HepG2 (cell line): ENCODE data around the gene TTC23L. TPM values are rescaled to one million over a fixed set of nuclear protein-coding genes. Genes with fewer than 3 reads are reported as not detected.

Experiments
- ATAC-seq: fragments of 200-7000 bp; cut with Tn5 transposase; 3 replicates; pipeline ENCODE4 v1.9.1; 2020; ENCODE audit warnings: mild to moderate bottlenecking, moderate library complexity
- BruUV-seq: library from RNA; stranded (reverse); fragments of 400-500 nt; replicated peaks from 2 replicates; lab custom pipeline; 2021; lab: Mats Ljungman, UMichigan
- CTCF ChIA-PET: fragments of 300-600 bp; formaldehyde crosslinking; extraction: SDS; loops from one replicate; lab custom pipeline; 2021; ENCODE audit warnings: low total read pairs, inconsistent platforms, low intra/inter-chr PET ratio; lab: Yijun Ruan, JAX
- POLR2A ChIA-PET: fragments of 350-600 bp; sonication (Branson Sonifier 250); formaldehyde crosslinking; loops from one replicate; lab custom pipeline; 2020; ENCODE audit warnings: antibody characterized with exemption, inconsistent platforms; lab: Yijun Ruan, JAX
- DNase-seq: peaks from one replicate; pipeline ENCODE4 v3.0.0-alpha.2; 2015; ENCODE audit warnings: low spot score
- FAIRE-seq: peaks from 3 replicates; lab custom pipeline; 2011; peaks lifted over from hg19 to GRCh38; lab: Jason Lieb, UNC
- H2AFZ ChIP-seq: one replicate; pipeline ENCODE4 v1.6.1; 2011; ENCODE audit warnings: low read length, inconsistent platforms
- H3K27ac ChIP-seq: fragments of 300-600 bp; 3 replicates; pipeline ENCODE4 v1.8.0; 2011; ENCODE audit warnings: mixed run types, mild to moderate bottlenecking, mixed read lengths, low read length, inconsistent platforms; ENCODE audit not compliant: insufficient read depth; ENCODE audit errors: extremely low read length
- H3K27me3 ChIP-seq, 2 experiments: fragments of 200-600 bp in 1 of 2; 2 replicates in 1 of 2; 3 replicates in 1 of 2; pipeline versions ENCODE4 v1.6.0 to v1.8.0; 2011; ENCODE audit warnings: low read length in 2 of 2, mild to moderate bottlenecking in 2 of 2, moderate library complexity in 2 of 2, inconsistent platforms in 1 of 2; ENCODE audit not compliant: insufficient read depth in 2 of 2, control insufficient read depth in 1 of 2
- H3K36me3 ChIP-seq, 2 experiments: fragments of 200-600 bp in 1 of 2; replicated peaks in 1 of 2; 2 replicates in 1 of 2; 3 replicates in 1 of 2; pipeline versions ENCODE4 v1.5.1 to v1.8.0; 2011; ENCODE audit warnings: low read length in 2 of 2, inconsistent platforms in 1 of 2; ENCODE audit not compliant: insufficient read depth in 2 of 2, control insufficient read depth in 1 of 2
- H3K4me1 ChIP-seq: 2 replicates; pipeline ENCODE4 v1.5.1; 2012; ENCODE audit warnings: low read length, inconsistent platforms; ENCODE audit not compliant: insufficient read depth
- H3K4me2 ChIP-seq: 2 replicates; pipeline ENCODE4 v1.6.0; 2011; ENCODE audit warnings: low read depth, low read length, inconsistent platforms
- H3K4me3 ChIP-seq, 3 experiments: fragments of 200-600 bp in 1 of 3; sonication (generic), shearing (Covaris generic) in 1 of 3; replicated peaks in 1 of 3; 2 replicates each; pipeline ENCODE4 v1.5.1; 2011 to 2016; ENCODE audit warnings: low read length in 3 of 3, inconsistent platforms in 2 of 3, low read depth in 2 of 3, mild to moderate bottlenecking in 2 of 3, control low read depth in 1 of 3, mixed read lengths in 1 of 3; ENCODE audit not compliant: insufficient read depth in 1 of 3
- H3K79me2 ChIP-seq: one replicate; pipeline ENCODE4 v1.6.1; 2011; ENCODE audit warnings: low read length, inconsistent platforms; ENCODE audit not compliant: insufficient read depth
- H3K9ac ChIP-seq: 2 replicates; pipeline ENCODE4 v1.6.0; 2011; ENCODE audit warnings: mild to moderate bottlenecking, low read depth, low read length, inconsistent platforms; ENCODE audit not compliant: insufficient read depth
- H3K9me3 ChIP-seq: 2 replicates; pipeline ENCODE4 v1.5.1; 2012; ENCODE audit warnings: mild to moderate bottlenecking, low read length
- H4K20me1 ChIP-seq: 2 replicates; pipeline ENCODE4 v1.6.0; 2011; ENCODE audit warnings: inconsistent platforms, mild to moderate bottlenecking, low read length, moderate library complexity; ENCODE audit not compliant: insufficient read depth
- AKAP8 ChIP-seq: sonication (generic); formaldehyde crosslinking; IDR thresholded peaks from 2 replicates; pipeline ENCODE4 v1.5.1; 2020; ENCODE audit warnings: mild to moderate bottlenecking, missing genetic modification reagents
- BCL6 ChIP-seq: IDR thresholded peaks from 2 replicates; pipeline ENCODE4 v1.6.1; 2016; ENCODE audit warnings: missing genetic modification reagents, missing compliant biosample characterization
- GATA4 ChIP-seq: sonication (generic); IDR thresholded peaks from 2 replicates; pipeline ENCODE4 v1.6.1; 2016; ENCODE audit warnings: antibody characterized with exemption, low read depth, borderline replicate concordance
- GATAD1 ChIP-seq: IDR thresholded peaks from 2 replicates; pipeline ENCODE4 v1.6.1; 2016; ENCODE audit warnings: missing genetic modification reagents, missing compliant biosample characterization
- MTF2 ChIP-seq: sonication (generic); formaldehyde crosslinking; IDR thresholded peaks from 2 replicates; pipeline ENCODE4 v1.5.0; 2020; ENCODE audit warnings: missing genetic modification reagents, borderline replicate concordance
- NPAS2 ChIP-seq: sonication (generic); formaldehyde crosslinking; IDR thresholded peaks from 2 replicates; pipeline ENCODE4 v1.8.0; 2022; ENCODE audit warnings: mild to moderate bottlenecking, missing genetic modification reagents, borderline replicate concordance
- REPIN1 ChIP-seq: sonication (generic); formaldehyde crosslinking; IDR thresholded peaks from 2 replicates; pipeline ENCODE4 v1.8.0; 2022; ENCODE audit warnings: missing genetic modification reagents, low read depth, mild to moderate bottlenecking, borderline replicate concordance
- SETDB1 ChIP-seq: sonication (generic); formaldehyde crosslinking; IDR thresholded peaks from 2 replicates; pipeline ENCODE4 v1.5.1; 2020; ENCODE audit warnings: missing genetic modification reagents, mild to moderate bottlenecking, borderline replicate concordance
- SKI ChIP-seq: fragments of 450-650 bp; IDR thresholded peaks from one replicate; pipeline ENCODE4 v1.6.1; 2018; ENCODE audit warnings: mild to moderate bottlenecking; ENCODE audit not compliant: partially characterized antibody
- SP5 ChIP-seq: IDR thresholded peaks from 2 replicates; pipeline ENCODE4 v1.6.1; 2016; ENCODE audit warnings: low read depth, borderline replicate concordance
- TARDBP ChIP-seq: sonication (generic); formaldehyde crosslinking; IDR thresholded peaks from 2 replicates; pipeline ENCODE4 v1.8.0; 2022; ENCODE audit warnings: mild to moderate bottlenecking, missing genetic modification reagents
- U2AF1 ChIP-seq: fragments of 200-400 bp; formaldehyde crosslinking; optimal IDR thresholded peaks from 2 replicates; pipeline ENCODE3; 2017; ENCODE audit warnings: mild to moderate bottlenecking, low read depth, low read length
- ZKSCAN1 ChIP-seq: fragments of 150-350 bp; IDR thresholded peaks from 2 replicates; pipeline ENCODE4 v1.6.1; 2014; ENCODE audit warnings: low read length
- ZNF274 ChIP-seq: sonication (generic); formaldehyde crosslinking; IDR thresholded peaks from 2 replicates; pipeline ENCODE4 v1.5.1; 2020; ENCODE audit warnings: mild to moderate bottlenecking, missing genetic modification reagents
- ZNF331 ChIP-seq: sonication (generic); formaldehyde crosslinking; IDR thresholded peaks from 2 replicates; pipeline ENCODE4 v1.4.0; 2020; ENCODE audit warnings: missing genetic modification reagents
- ZNF513 ChIP-seq: sonication (generic); formaldehyde crosslinking; conservative IDR thresholded peaks from 2 replicates; pipeline ENCODE4 v1.5.0; 2020; ENCODE audit warnings: missing genetic modification reagents
- ZNF619 ChIP-seq: sonication (generic); formaldehyde crosslinking; IDR thresholded peaks from 2 replicates; pipeline ENCODE4 v1.4.0; 2020; ENCODE audit warnings: mild to moderate bottlenecking, missing genetic modification reagents
- ZNF678 ChIP-seq: sonication (generic); formaldehyde crosslinking; IDR thresholded peaks from 2 replicates; pipeline ENCODE4 v1.4.0; 2020; ENCODE audit warnings: mild to moderate bottlenecking, missing genetic modification reagents
- ZNF761 ChIP-seq: sonication (generic); formaldehyde crosslinking; conservative IDR thresholded peaks from 2 replicates; pipeline ENCODE4 v1.4.0; 2020; ENCODE audit warnings: mild to moderate bottlenecking, missing genetic modification reagents
- ZSCAN31 ChIP-seq: sonication (generic); formaldehyde crosslinking; IDR thresholded peaks from 2 replicates; pipeline ENCODE4 v1.5.0; 2020; ENCODE audit warnings: low read depth, mild to moderate bottlenecking, missing genetic modification reagents
- WGBS: methylation state at CpG from one replicate; pipeline ENCODE4 v1.1.6; 2017; ENCODE audit warnings: low lambda C conversion rate; 5-methylcytosine and 5-hydroxymethylcytosine counted together
- in situ Hi-C: cut with HindIII; loops from 2 replicates; pipeline ENCODE4 v1.10.0; 2017; ENCODE audit warnings: low pct_unique_long_range_greater_than_20kb; ENCODE audit not compliant: extremely low pct_ligation_motif_present
- intact Hi-C: fragments of 100-400 bp; cut with micrococcal nuclease; formaldehyde crosslinking; loops from one replicate; pipeline ENCODE4 v1.10.0; 2022; ENCODE audit not compliant: unreplicated experiment
- polyA plus RNA-seq, 8 experiments: library from polyadenylated mRNA; depleted of rRNA in 3 of 8; stranded (reverse) in 7 of 8; unstranded in 1 of 8; fragments of >200 nt; fragmentation: Illumina TruSeq in 4 of 8; extraction: Trizol in 4 of 8; gene quantifications; 2 replicates each; pipeline versions ENCODE4 v1.2.1 to v1.2.3, GENCODE V29; 2011 to 2016; ENCODE audit warnings: low read depth in 4 of 8, missing spikeins in 1 of 8, mixed read lengths in 1 of 8; ENCODE audit not compliant: insufficient read depth in 1 of 8
- total RNA-seq, 5 experiments: library from RNA; depleted of rRNA; stranded (reverse); fragments of >200 nt; fragmentation: Illumina TruSeq; extraction: Trizol; gene quantifications; 2 replicates each; pipeline ENCODE4 v1.2.3, GENCODE V29; 2016; ENCODE audit warnings: low read depth in 1 of 5
- TF ChIP-seq, protein P1 (sequence below): sonication (generic); formaldehyde crosslinking; IDR thresholded peaks from 2 replicates; pipeline ENCODE4 v1.5.1; 2020; ENCODE audit warnings: missing genetic modification reagents, mild to moderate bottlenecking, borderline replicate concordance

Gene TTC23L
- total and polyA plus RNA-seq, 2 of the 13 experiments (the other 11 are each of a cell fraction or from before 2014, with no cell fraction given) = 0.37 to 1.4 TPM

DNA sequence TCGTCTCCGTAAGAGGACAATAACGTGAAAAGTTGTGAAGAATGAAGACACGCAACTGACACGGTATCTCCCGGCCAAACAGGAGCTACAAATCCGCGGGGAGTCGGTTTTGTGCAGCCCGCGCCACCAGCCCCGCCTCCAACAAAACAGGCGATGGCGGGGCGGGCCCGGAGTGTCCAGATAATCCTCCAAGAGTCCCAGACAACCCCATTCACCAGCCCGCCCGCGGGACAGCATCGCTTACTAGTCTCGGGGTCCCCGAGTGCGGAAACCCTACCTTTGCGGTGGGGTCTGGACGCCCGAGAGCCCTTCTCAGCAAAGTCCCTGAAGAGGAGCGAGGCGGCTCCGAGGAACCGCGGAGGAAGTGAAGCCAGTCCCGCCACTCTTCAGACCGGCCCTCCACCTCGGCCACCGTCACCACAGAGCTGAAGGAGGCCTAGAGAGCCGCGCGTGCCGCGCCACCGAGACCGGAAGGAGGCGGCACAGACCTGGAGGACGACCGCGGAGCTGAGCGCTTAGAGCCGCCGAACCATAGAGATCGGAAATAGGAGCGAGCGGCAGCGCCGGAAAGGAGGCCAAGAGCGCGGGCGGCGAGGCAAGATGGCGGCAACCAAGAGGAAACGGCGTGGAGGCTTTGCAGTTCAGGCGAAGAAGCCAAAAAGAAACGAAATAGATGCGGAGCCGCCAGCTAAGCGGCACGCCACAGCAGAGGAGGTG, 76.3 kb downstream of the TTC23L start, which contains the start of the genes BRIX1 and RAD1:
Gene BRIX1 (plus strand): TSS at position 573 of the 717 bp plus-strand sequence. CDS start 28 bp downstream, at position 601.
Gene RAD1 (minus strand): TSS at position 366 of the 717 bp plus-strand sequence. CDS start 612 bp downstream, outside the sequence.
- peak within 1 kb of the TSS; percentile 83 to 99 (median 95) for H3K4me3 ChIP-seq
- FAIRE-seq = peak; percentile 55
- H3K9me3 ChIP-seq = no peaks in the 10 kb centered on the region
- BruUV-seq = no TSS peak
- peaks cover 4 to 28% of the 10 kb centered on the region in 2 experiments; a peak in 4 of 5 replicates for H3K36me3 ChIP-seq
- POLR2A ChIA-PET = interaction anchor here (0.7 to 5.4 kb wide), 15 partner anchors 9 to 449 kb away, joined by 3 to 92 read pairs (median 4); partner anchors contain the start of genes DNAJC21, RAI14 and TTC23L
- H3K4me1 ChIP-seq = peaks cover 39% of the 10 kb centered on the region
- 0% methylated on average over 29 of the region's 67 CpGs for WGBS
- no peaks in the 10 kb centered on the region; the same call in 1 of the 2 replicates for H4K20me1 ChIP-seq
- CTCF ChIA-PET = no interaction called here
- peak within 1 kb of the TSS; percentile 97 for H3K9ac ChIP-seq
- peaks cover 68% of the 10 kb centered on the region for H3K79me2 ChIP-seq
- intact Hi-C loops = loop anchor here (2.0 to 5.0 kb wide), 3 partner anchors 14 to 906 kb away; partner anchors contain the start of genes AMACR, DNAJC21 and RAI14
- peak; percentile 92 for DNase-seq
- H3K4me2 ChIP-seq = peak within 1 kb of the TSS; percentile 84
- peak within 1 kb of the TSS; percentile 71 for H2AFZ ChIP-seq
- peak; percentile 99 for ATAC-seq
- H3K27ac ChIP-seq = peak within 1 kb of the TSS; percentile 89
- H3K27me3 ChIP-seq = no peaks in the 10 kb centered on the region; a peak in 1 of 5 replicates
- in situ Hi-C loops = no loop called here
- TF ChIP-seq GATA4 = peak; percentile 47; the same call in 1 of the 2 replicates
- 0 out of 2 replicates have a peak, but pooled peaks have one; percentile 72 for TF ChIP-seq ZSCAN31 (CRISPR knock-in tag)
- peak; percentile 99 for TF ChIP-seq GATAD1 (CRISPR knock-in tag)
- peak; percentile 96 for TF ChIP-seq TARDBP (CRISPR knock-in tag)
- no peak for TF ChIP-seq ZKSCAN1
- no peak for TF ChIP-seq NPAS2
- peak; percentile 89 for TF ChIP-seq REPIN1
- peak; percentile 65; the same call in 1 of the 2 replicates for TF ChIP-seq ZNF761 (CRISPR knock-in tag)
- peak; percentile 64 for TF ChIP-seq U2AF1
- peak; percentile 82 for TF ChIP-seq SKI
- TF ChIP-seq MTF2 (CRISPR knock-in tag) = peak; percentile 81; the same call in 1 of the 2 replicates
- TF ChIP-seq ZNF678 = 0 out of 2 replicates have a peak, but pooled peaks have one; percentile 33
- no peak for TF ChIP-seq SETDB1 (CRISPR knock-in tag)
- TF ChIP-seq ZNF513 (CRISPR knock-in tag) = no peak
- TF ChIP-seq BCL6 (CRISPR knock-in tag) = peak; percentile 60
- TF ChIP-seq SP5 (CRISPR knock-in tag) = peak; percentile 25; the same call in 1 of the 2 replicates
- TF ChIP-seq ZNF274 (CRISPR knock-in tag) = 0 out of 2 replicates have a peak, but pooled peaks have one; percentile 33
- TF ChIP-seq AKAP8 (CRISPR knock-in tag) = no peak
- peak; percentile 17; the same call in 1 of the 2 replicates for TF ChIP-seq ZNF619 (CRISPR knock-in tag)
- TF ChIP-seq, protein P1, sequence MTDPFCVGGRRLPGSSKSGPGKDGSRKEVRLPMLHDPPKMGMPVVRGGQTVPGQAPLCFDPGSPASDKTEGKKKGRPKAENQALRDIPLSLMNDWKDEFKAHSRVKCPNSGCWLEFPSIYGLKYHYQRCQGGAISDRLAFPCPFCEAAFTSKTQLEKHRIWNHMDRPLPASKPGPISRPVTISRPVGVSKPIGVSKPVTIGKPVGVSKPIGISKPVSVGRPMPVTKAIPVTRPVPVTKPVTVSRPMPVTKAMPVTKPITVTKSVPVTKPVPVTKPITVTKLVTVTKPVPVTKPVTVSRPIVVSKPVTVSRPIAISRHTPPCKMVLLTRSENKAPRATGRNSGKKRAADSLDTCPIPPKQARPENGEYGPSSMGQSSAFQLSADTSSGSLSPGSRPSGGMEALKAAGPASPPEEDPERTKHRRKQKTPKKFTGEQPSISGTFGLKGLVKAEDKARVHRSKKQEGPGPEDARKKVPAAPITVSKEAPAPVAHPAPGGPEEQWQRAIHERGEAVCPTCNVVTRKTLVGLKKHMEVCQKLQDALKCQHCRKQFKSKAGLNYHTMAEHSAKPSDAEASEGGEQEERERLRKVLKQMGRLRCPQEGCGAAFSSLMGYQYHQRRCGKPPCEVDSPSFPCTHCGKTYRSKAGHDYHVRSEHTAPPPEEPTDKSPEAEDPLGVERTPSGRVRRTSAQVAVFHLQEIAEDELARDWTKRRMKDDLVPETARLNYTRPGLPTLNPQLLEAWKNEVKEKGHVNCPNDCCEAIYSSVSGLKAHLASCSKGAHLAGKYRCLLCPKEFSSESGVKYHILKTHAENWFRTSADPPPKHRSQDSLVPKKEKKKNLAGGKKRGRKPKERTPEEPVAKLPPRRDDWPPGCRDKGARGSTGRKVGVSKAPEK (CRISPR knock-in tag) = peak; percentile 76; the same call in 1 of the 2 replicates
- TF ChIP-seq ZNF331 (CRISPR knock-in tag) = peak; percentile 74; the same call in 1 of the 2 replicates
